Left lung (tissue), 10 donors: Measurements from ENCODE around the gene RBM33. TPM values are rescaled to one million over a fixed set of nuclear protein-coding genes. Genes with fewer than 3 reads are reported as not detected.

Source experiments
- ATAC-seq: fragments of 200-7000 bp; cut with Tn5 transposase; one replicate; pipeline ENCODE4 v1.9.1; 2020; ENCODE audit warnings: moderate library complexity
- DNase-seq, 4 donors: peaks; one replicate each; pipeline ENCODE4 v3.0.0-alpha.2; 2013 to 2020
- H3K27ac ChIP-seq, 2 donors: fragments of 200-600 bp; sonication (generic) in 1 of 2; one replicate each; pipeline versions ENCODE4 v1.5.0 to v1.8.0; 2020 to 2021
- H3K27me3 ChIP-seq, 2 donors: fragments of 200-600 bp; sonication (generic) in 1 of 2; one replicate each; pipeline versions ENCODE4 v1.5.0 to v1.8.0; 2020 to 2021
- H3K36me3 ChIP-seq, 2 donors: fragments of 200-600 bp; sonication (generic) in 1 of 2; one replicate each; pipeline versions ENCODE4 v1.5.0 to v1.8.0; 2020 to 2021
- H3K4me1 ChIP-seq, 2 donors: fragments of 200-600 bp; one replicate each; pipeline ENCODE4 v1.8.0; 2021
- H3K4me3 ChIP-seq, 2 donors: fragments of 200-600 bp; sonication (generic) in 1 of 2; one replicate each; pipeline versions ENCODE4 v1.5.0 to v1.8.0; 2020 to 2021; ENCODE audit warnings: mild to moderate bottlenecking in 1 of 2
- H3K9me3 ChIP-seq, 2 donors: fragments of 200-600 bp; sonication (generic) in 1 of 2; one replicate each; pipeline versions ENCODE4 v1.5.0 to v1.8.0; 2020 to 2021
- CTCF ChIP-seq, 2 donors: fragments of 200-600 bp; sonication (generic) in 1 of 2; IDR thresholded peaks; one replicate each; pipeline versions ENCODE4 v1.5.0 to v1.8.0; 2021; ENCODE audit warnings: antibody characterized with exemption in 2 of 2
- intact Hi-C, 2 donors: fragments of 100-400 bp; cut with DNase I; formaldehyde crosslinking; loops; one replicate each; pipeline versions ENCODE4 v1.11.2 to v1.14.2; 2022
- polyA plus RNA-seq, 6 donors: library from polyadenylated mRNA; unstranded; fragments of 120-200 nt; gene quantifications; one replicate each; pipeline ENCODE4 v1.2.1, GENCODE V29; 2013; ENCODE audit not compliant: insufficient read length in 6 of 6
- total RNA-seq, 2 donors: library from RNA; stranded (reverse); fragmentation: NEBNext Ultra II Directional; extraction: Animal tissue kit (Norgen Biotek cat#: 25700); gene quantifications; one replicate each; pipeline ENCODE4 v1.2.1, GENCODE V29; 2021
- donor health status: DM: no; HTN: yes; CAD: no.
- donor health status: DM: no; HTN: no; CAD: no.

Gene RBM33
- total and polyA plus RNA-seq, 8 donors, result 35.2 to 56.4 (median 45.0) TPM

GRCh38 chr7:155706376-155706775 is 61.9 kb downstream of the RBM33 start:
- H3K27ac ChIP-seq, result no peak overlapping the region
- no peaks in the 10 kb centered on the region for H3K27me3 ChIP-seq
- no peak for DNase-seq
- H3K4me3 ChIP-seq, result no peak overlapping the region
- H3K9me3 ChIP-seq, result no peaks in the 10 kb centered on the region
- H3K4me1 ChIP-seq, result no peaks in the 10 kb centered on the region
- no peak for ATAC-seq
- TF ChIP-seq CTCF (IDR thresholded peaks at IDR 0.05), result no peak
- intact Hi-C loops, result no loop called here
- H3K36me3 ChIP-seq, result peaks cover 0 to 99% of the 10 kb centered on the region in 2 donors

GRCh38 chr7:155709453-155709852 is 65.0 kb downstream of the RBM33 start:
- intact Hi-C loops, result no loop called here
- ATAC-seq, result no peak
- Histone ChIP-seq H3K4me1 (peaks cover 0 to 8% of the 10 kb centered on the region in 2 donors), H3K36me3 (peaks cover 0 to 85% of the 10 kb centered on the region in 2 donors), H3K9me3 (no peaks in the 10 kb centered on the region), H3K27ac (no peak overlapping the region), H3K4me3 (no peak overlapping the region), H3K27me3 (no peaks in the 10 kb centered on the region)
- no peak for DNase-seq
- TF ChIP-seq CTCF (IDR thresholded peaks at IDR 0.05), result no peak

GRCh38 chr7:155710031-155710430 is 65.6 kb downstream of the RBM33 start:
- Histone ChIP-seq H3K9me3 (no peaks in the 10 kb centered on the region), H3K27ac (no peak overlapping the region), H3K36me3 (peaks cover 0 to 86% of the 10 kb centered on the region in 2 donors), H3K27me3 (no peaks in the 10 kb centered on the region), H3K4me1 (peaks cover 0 to 8% of the 10 kb centered on the region in 2 donors), H3K4me3 (no peak overlapping the region)
- intact Hi-C loops, result no loop called here
- no peak for TF ChIP-seq CTCF (IDR thresholded peaks at IDR 0.05)
- DNase-seq, result no peak
- ATAC-seq, result no peak

- peaks cover 0 to 8% of the 10 kb centered on the region in 2 donors for H3K4me1 ChIP-seq
- no peaks in the 10 kb centered on the region for H3K9me3 ChIP-seq
- TF ChIP-seq CTCF (IDR thresholded peaks at IDR 0.05), result no peak
- H3K36me3 ChIP-seq, result peaks cover 0 to 87% of the 10 kb centered on the region in 2 donors
- no peak for DNase-seq
- H3K27me3 ChIP-seq, result no peaks in the 10 kb centered on the region
- intact Hi-C loops, result no loop called here
- no peak overlapping the region for H3K27ac ChIP-seq
- no peak overlapping the region for H3K4me3 ChIP-seq
- ATAC-seq, result no peak
These were observed 66.1 kb downstream of the RBM33 start for GRCh38 chr7:155710530-155710929.

GRCh38 chr7:155711081-155711480 is 66.6 kb downstream of the RBM33 start:
- Histone ChIP-seq H3K4me3 (no peak overlapping the region), H3K36me3 (peaks cover 0 to 87% of the 10 kb centered on the region in 2 donors), H3K27me3 (no peaks in the 10 kb centered on the region), H3K27ac (no peak overlapping the region), H3K9me3 (no peaks in the 10 kb centered on the region), H3K4me1 (peaks cover 0 to 8% of the 10 kb centered on the region in 2 donors)
- no peak for DNase-seq
- no peak for ATAC-seq
- intact Hi-C loops, result no loop called here
- TF ChIP-seq CTCF (IDR thresholded peaks at IDR 0.05), result no peak
